ENCODE measurements around the gene TMEM8B.

DNA sequence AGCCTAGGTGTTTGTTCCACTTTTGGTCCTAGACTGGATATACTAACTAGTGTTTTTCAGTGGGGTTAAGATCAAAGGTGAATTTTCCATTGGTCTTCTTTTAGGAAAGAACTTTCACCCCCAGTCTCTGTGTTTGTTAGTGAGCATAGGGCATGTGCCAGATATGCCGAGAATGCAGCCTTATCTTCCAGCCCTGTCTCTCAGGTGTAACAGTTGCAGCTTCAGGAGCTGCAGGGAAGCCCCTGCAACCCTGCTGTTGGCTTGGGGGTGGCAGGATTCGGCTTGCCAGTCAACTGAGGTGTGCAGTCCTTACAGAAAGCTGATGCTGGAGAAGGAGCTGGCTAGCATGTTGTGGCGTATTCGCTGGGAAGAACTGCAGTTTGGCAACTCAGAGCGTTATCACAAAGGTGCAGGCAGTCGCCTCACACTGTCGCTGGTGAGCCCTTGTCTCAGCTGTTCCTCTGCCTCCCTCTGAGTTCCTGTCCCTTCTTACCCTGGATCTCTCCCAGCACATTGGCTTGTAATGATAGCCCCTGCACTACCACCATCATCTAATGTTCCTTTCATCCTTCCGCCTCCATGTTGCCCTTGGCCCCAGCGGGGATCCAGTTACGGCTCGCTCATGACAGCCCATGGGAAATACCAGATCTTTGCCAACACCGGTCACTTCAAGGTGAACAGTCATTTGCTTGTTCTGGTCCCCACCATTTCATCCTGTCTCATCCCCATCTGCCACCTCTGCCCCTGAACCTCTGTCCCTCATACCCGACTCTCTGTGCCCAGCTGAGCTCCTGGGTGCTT lies 27.5 kb upstream of the TMEM8B start:
- TF ChIP-seq, protein P1, sequence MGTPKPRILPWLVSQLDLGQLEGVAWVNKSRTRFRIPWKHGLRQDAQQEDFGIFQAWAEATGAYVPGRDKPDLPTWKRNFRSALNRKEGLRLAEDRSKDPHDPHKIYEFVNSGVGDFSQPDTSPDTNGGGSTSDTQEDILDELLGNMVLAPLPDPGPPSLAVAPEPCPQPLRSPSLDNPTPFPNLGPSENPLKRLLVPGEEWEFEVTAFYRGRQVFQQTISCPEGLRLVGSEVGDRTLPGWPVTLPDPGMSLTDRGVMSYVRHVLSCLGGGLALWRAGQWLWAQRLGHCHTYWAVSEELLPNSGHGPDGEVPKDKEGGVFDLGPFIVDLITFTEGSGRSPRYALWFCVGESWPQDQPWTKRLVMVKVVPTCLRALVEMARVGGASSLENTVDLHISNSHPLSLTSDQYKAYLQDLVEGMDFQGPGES (IDR thresholded peaks at IDR 0.05; ENCODE audit: low read depth, low read length), result no peak
- TF ChIP-seq RAD21 (IDR thresholded peaks at IDR 0.05; ENCODE audit: low read length) (no peak), MXI1 (IDR thresholded peaks at IDR 0.05; ENCODE audit: low read depth, low read length) (no peak)

Data from SK-N-SH (cell line).